SK-MEL-5 (cell line): Measurements from ENCODE around the gene INPP5A. TPM values are rescaled to one million over a fixed set of nuclear protein-coding genes. Genes with fewer than 3 reads are reported as not detected.

Experiments
- DNase-seq: peaks from one replicate; pipeline ENCODE4 v3.0.0-alpha.2; 2016; ENCODE audit warnings: low read depth, low spot score
- in situ Hi-C: cut with HindIII; loops from 2 replicates; pipeline ENCODE4 v1.10.0; 2016; ENCODE audit warnings: low sequenced_read_pairs, high pct_unique_total_duplicates, low pct_unique_long_range_greater_than_20kb
- total RNA-seq: library from RNA; depleted of rRNA; stranded (reverse); fragments of >200 nt; shearing (Covaris generic); gene quantifications from 2 replicates; pipeline ENCODE4 v1.2.3, GENCODE V29; 2014

INPP5A gene
- total RNA-seq, 1 experiment from 2014 or later = 11.1 TPM

- in situ Hi-C loops = no loop called here
- no peak for DNase-seq
Observed at GRCh38 chr10:132744839-132745238, 207.3 kb downstream of the INPP5A start.

- in situ Hi-C loops = no loop called here
- no peak for DNase-seq
Observed at GRCh38 chr10:132745511-132745910, 207.9 kb downstream of the INPP5A start.

DNA sequence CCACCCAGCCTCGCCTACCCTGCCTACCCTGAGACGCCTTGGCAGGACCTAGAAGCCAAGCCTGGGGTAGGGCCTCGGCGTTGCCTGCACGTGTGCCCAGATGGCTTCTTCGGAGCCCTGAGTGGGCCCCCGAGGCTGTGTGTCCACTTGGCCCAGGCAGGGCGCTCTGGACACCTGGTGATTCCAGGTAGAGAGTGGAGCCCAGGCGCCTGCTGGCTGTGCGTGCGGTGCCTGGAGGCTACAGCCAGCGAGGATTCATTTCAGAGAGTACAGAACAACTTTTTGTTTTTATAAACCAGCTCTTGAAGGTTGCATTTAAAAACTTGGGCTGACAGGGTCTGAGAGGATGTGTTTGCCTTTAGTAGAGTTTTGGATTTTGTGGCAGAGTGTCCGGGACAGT lies 208.4 kb downstream of the INPP5A start:
- in situ Hi-C loops = no loop called here
- DNase-seq = no peak

- in situ Hi-C loops = no loop called here
- no peak for DNase-seq
Observed at GRCh38 chr10:132746386-132746785, 208.8 kb downstream of the INPP5A start.

GRCh38 chr10:132746801-132747625 lies 209.4 kb downstream of the INPP5A start:
- in situ Hi-C loops = no loop called here

DNA sequence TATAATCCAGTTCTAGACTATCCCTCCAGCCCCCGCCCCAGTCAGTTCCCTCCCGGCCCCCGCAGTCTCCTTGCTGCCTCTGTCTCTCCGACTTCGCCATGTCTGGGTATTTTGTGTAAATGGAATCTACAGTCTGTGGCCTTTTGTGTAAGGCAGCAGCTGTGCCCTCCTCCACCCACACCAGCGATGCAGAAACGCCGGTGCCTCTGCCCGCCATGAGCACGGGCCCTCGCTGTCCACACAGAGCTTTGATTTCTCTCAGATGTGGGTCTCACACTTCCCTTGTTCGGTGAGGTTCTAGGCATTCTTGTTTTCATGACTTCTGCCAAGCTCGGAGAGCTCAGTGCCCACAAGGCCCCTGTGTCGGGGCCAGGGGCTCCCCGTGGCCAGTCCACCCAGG lies 210.5 kb downstream of the INPP5A start:
- in situ Hi-C loops = no loop called here
- DNase-seq = no peak

More at GRCh38 chr10:132746801-132747625, 209.4 kb downstream of the INPP5A start:
- DNase-seq = no peak

DNA sequence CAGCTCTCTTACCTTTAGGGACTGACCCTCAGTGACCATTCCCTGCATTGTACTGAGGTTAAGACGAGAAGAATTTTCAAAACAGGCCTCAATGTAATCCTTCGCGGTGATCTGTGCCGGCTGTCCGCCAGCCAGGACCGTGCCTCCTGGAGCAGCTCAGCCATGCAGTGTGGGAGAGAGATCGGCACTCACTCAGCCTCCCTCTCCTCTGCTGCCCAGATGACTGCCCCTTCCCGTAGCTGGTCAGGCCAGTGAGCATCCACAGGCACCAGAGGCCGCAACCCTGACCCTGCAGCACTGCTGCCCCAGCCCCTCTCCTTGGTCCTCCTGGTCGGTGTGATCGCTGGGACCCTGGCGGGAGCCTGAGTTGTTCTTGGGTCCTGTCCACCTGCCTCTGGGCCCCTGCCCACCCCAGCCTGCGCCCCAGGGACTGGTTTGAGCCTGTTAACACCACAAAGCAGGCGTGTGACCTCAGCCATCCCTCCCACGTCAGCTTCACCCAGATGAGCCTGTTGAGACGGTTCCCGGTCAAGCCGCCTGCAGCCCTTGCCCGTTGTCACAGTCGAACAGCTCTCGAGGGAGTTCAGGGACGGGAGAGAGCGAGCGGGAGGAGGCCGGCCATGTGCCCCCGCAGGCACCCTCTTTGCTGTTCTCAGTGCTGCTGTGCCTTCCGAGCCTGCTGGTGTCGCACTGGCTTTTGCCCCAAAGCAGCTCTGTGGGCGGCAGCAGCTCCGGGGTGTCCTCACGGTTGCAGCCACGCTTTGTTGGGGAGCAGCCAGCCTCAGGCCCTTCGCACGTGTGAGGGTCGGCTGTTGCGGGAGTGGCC lies 211.2 kb downstream of the INPP5A start:
- no peak for DNase-seq
- in situ Hi-C loops = no loop called here

DNA sequence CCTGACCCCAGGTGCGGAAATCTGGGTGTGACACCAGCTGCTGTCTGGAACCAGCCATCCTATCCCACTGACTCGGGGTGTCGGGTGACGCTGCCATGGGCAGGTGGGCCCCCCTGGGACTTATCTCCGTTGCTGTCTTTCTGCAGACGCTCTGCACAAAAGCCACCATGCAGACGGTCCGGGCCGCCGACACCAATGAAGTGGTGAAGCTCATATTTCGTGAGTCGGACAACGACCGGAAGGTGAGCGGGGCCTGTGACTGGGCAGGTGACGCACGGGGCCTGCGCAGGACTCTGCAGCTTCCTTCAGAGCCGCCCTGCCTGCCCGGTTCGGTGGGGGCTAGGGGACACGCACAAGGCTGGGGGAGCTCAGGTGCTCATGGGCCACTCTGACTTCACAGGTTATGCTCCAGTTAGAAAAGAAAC lies 211.8 kb downstream of the INPP5A start:
- in situ Hi-C loops = no loop called here
- DNase-seq = no peak

DNA sequence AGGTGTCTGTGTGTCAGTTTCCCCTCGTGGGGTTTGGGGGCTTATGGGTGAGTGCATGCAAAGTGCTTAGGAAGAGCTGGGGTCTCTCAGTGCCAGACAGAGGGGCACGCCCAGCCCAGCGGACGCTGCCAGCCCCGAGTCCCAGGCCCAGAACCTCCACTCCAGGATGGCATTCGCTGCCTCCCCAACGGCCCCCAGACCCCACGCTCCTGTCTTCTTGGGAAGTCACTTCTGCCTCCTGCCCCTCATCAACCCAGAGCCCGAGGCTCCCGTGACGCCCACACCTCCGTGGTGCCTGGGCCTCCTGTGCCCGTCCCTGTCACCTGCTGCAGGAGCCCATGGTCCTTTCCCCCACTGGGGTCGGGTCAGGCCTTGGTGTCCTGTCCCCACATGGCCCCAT lies 213.3 kb downstream of the INPP5A start:
- no peak for DNase-seq
- in situ Hi-C loops = no loop called here

DNA sequence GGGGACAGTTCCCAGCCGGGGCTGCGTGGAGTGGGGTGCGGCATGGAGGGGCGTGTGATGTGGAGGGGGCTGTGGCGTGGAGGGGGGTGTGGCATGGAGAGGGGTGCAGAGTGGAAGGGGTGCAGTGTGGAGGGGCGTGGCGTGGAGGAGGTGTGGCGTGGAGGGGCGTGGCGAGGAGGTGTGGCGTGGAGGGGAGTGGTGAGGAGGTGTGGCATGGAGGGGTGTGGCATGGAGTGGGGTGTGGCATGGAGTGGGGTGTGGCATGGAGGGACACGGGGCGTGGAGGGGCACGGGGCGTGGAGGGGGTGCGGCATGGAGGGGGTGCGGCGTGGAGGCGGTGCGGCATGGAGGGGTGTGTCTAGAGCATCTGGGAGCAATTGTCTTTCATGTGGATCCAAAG lies 214.8 kb downstream of the INPP5A start:
- in situ Hi-C loops = no loop called here

GRCh38 chr10:132752961-132753360 lies 215.4 kb downstream of the INPP5A start:
- DNase-seq = no peak
- in situ Hi-C loops = no loop called here

More for the DNA sequence above, 214.8 kb downstream of the INPP5A start:
- no peak for DNase-seq

- in situ Hi-C loops = no loop called here
- no peak for DNase-seq
Observed at GRCh38 chr10:132753596-132753995, 216.0 kb downstream of the INPP5A start.

DNA sequence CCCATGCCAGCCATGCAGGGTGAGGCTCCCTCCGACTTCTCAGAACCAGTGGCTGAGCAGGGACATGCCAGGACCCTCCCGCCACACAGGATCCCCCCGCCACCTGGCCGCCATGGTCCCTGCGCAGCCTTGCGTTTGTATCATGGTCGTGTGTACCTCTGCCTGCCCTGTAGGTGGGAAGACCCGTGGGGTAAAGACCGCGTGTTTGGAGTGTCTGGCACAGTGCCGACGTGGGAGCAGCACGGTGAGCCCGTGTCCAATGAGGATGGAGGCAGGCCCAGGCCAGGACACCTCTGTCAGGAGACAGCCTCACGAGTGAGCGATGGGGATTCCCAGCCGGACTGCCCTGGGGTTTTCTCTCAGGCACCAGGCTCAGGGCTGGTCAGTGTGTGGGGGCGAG lies 216.5 kb downstream of the INPP5A start:
- no peak for DNase-seq
- in situ Hi-C loops = no loop called here

DNA sequence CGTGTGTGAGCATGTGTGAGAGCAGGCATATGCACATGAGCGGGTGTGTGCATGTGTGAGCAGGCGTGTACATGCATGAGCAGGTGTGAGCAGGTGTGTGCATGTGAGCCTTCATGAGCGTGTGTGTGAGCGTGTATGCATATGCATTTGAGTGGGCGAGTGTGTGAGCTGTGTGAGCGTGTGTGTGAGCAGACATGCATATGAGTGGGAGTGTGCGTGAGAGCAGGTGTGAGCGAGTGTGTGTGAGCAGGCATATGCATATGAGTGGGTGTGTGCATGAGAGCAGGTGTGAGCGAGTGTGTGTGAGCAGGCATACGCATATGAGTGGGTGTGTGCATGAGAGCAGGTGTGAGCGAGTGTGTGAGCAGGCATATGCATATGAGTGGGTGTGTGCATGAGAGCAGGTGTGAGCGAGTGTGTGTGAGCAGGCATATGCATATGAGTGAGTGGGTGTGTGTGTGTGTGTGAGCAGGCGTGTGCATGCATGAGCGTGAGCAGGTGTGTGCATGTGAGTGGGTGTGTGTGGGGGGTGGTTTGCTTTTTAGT lies 217.7 kb downstream of the INPP5A start:
- in situ Hi-C loops = no loop called here

GRCh38 chr10:132756591-132756990 lies 219.0 kb downstream of the INPP5A start:
- in situ Hi-C loops = no loop called here
- DNase-seq = no peak

More for the DNA sequence above, 217.7 kb downstream of the INPP5A start:
- no peak for DNase-seq

DNA sequence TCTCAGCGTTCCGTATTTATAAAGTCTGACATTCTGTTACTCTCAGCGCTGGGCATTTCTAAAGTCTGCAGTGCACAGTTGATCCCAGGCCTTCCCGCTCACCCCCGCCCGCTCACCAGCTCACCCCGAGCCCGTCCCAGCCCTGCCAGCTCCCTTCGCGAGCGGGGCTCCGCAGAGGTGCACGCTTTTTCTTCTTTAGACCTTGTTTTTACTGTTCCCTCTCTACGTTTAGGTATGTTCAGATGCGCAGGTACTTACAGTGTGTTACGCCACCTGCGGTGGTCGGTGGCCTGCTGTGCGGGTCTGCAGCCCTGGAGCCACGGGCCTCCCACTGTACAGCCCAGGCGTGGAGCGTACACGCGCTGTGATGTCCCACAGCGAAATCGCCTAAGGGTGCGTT lies 219.6 kb downstream of the INPP5A start:
- in situ Hi-C loops = no loop called here
- no peak for DNase-seq

GRCh38 chr10:132758865-132759264 lies 221.3 kb downstream of the INPP5A start:
- DNase-seq = no peak
- in situ Hi-C loops = no loop called here

DNA sequence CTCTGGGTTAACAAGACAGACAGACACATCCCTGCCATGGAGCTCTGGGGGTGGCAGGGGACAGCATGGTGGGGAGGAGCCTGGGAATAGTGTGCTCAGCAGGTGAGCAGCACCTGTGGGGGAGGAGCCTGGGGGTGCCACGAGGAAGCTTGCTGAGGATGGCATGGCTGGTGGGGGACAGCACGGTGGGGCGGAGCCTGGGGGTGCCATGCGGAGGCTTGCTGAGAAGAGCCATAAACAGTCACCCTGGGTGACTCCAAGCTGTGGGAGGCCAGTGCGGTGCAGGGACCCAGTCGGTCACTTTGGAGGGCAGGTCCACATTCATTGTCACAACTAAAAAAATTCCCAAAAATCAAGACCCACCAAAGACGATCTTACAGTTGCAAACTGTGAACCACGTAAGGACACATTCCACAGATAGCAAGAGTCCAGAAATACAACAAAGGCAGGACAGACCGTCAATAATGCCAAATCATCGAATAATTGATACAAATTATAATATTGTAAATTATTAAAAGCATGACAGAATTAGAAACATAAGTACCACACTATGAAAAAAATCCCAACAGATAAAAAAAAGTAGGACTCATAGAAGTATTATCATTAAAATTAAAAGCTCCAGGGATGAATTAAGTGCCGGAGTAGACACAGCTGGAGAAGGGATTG lies 223.9 kb downstream of the INPP5A start:
- DNase-seq = no peak
- in situ Hi-C loops = no loop called here
